ENCODE data around the gene SF1. TPM values are rescaled to one million over a fixed set of nuclear protein-coding genes. Genes with fewer than 3 reads are reported as not detected.

SF1 gene
- total and polyA plus RNA-seq, 2 of the 8 experiments (the other 6 are each of a cell fraction or from before 2014, with no cell fraction given), result 72.7 to 353 TPM

DNA sequence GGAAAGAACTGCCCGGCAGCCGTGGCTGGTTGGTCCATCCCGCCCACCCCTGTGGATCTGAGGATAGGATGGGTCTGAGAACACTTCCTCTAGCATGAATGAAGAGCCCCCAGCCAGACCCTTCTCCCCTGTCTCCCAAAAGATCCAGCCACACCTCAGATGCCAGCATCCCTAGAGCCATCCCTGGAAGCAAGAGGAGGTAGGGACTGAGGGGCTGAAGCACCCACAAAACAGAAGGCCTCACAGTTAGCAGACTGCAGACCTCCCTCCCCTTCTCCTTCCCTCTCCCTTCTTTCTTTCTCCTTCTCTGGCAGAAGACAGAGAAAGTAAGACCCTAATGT lies 57.0 kb downstream of the SF1 start:
- Histone ChIP-seq H2BK120ac (replicated peaks; ENCODE audit: low read depth, low read length) (no peak overlapping the region), H4K91ac (replicated peaks; ENCODE audit: insufficient read length, low read length) (no peak overlapping the region), H3K27me3 (replicated peaks in 1 of 4; ENCODE audit: control insufficient read depth in 3 of 4, extremely low read depth in 1 of 4, insufficient read depth in 3 of 4, low read length in 3 of 4) (peaks cover 7 to 20% (median 17%) of the 10 kb centered on the region in 4 experiments), H3K23ac (ENCODE audit: insufficient read length) (no peak overlapping the region), H2BK15ac (ENCODE audit: low read length) (no peak overlapping the region), H3K4me1 (replicated peaks in 1 of 4; ENCODE audit: control insufficient read depth in 3 of 4, insufficient read depth in 4 of 4, low read length in 3 of 4) (peaks cover 10 to 33% (median 25%) of the 10 kb centered on the region in 4 experiments), H3K27ac (ENCODE audit: low read depth, low read length) (no peak overlapping the region), H3K79me1 (ENCODE audit: low read depth, low read length) (peaks cover 4% of the 10 kb centered on the region; the same call in 1 of the 2 replicates), H3K4me2 (ENCODE audit: insufficient read depth in 1 of 2, low read depth in 2 of 2, low read length in 2 of 2) (no peak overlapping the region), H2BK20ac (ENCODE audit: low read length) (no peak overlapping the region), H4K8ac (ENCODE audit: extremely low read depth, insufficient read depth, low read length) (no peak overlapping the region), H3K9ac (replicated peaks in 1 of 4; ENCODE audit: extremely low read depth in 1 of 4, low read depth in 3 of 4, low read length in 3 of 4) (no peak overlapping the region), H2BK12ac (ENCODE audit: low read depth, low read length) (no peak overlapping the region), H3K4me3 (ENCODE audit: extremely low read depth in 1 of 4, insufficient read depth in 2 of 4, low read depth in 3 of 4, low read length in 4 of 4) (no peak overlapping the region), H3K14ac (ENCODE audit: insufficient read length) (no peak overlapping the region), H3K23me2 (ENCODE audit: low read depth, low read length) (peaks cover 8% of the 10 kb centered on the region; the same call in 1 of the 2 replicates), H3K4ac (replicated peaks; ENCODE audit: insufficient read length, low read depth, low read length) (no peak overlapping the region), H2BK5ac (ENCODE audit: low read depth, low read length) (no peak overlapping the region), H2AK5ac (ENCODE audit: low read depth, low read length) (no peak overlapping the region), H2AFZ (ENCODE audit: low read length) (no peak overlapping the region), H4K5ac (ENCODE audit: insufficient read length, low read depth, low read length) (no peak overlapping the region), H4K20me1 (replicated peaks in 1 of 2; ENCODE audit: control insufficient read depth in 1 of 2, insufficient read depth in 2 of 2, low read length in 2 of 2) (no peaks in the 10 kb centered on the region), H3K18ac (ENCODE audit: extremely low read depth, low read length) (no peak overlapping the region), H3K79me2 (ENCODE audit: control insufficient read depth in 1 of 2, insufficient read depth in 2 of 2, low read length in 2 of 2) (no peaks in the 10 kb centered on the region), H3K56ac (replicated peaks; ENCODE audit: insufficient read length, low read depth, low read length) (no peak overlapping the region), H3K36me3 (ENCODE audit: control insufficient read depth in 2 of 4, insufficient read depth in 4 of 4, low read length in 3 of 4) (no peaks in the 10 kb centered on the region), H3K9me3 (ENCODE audit: insufficient read depth in 2 of 2, low read depth in 1 of 2, low read length in 1 of 2) (no peaks in the 10 kb centered on the region)
- no peak for DNase-seq (ENCODE audit: low read depth in 1 of 2, low spot score in 2 of 2)
- CTCF ChIA-PET (ENCODE audit: partially characterized antibody), result interaction anchor here (1.4 to 2.4 kb wide), 4 partner anchors 27 to 70 kb away, joined by 4 to 18 read pairs (median 12); partner anchors contain the start of gene PYGM
- 92% methylated on average over 3 of the region's 3 CpGs; no CpG with 5 or more reads in 1 of the 2 experiments for WGBS, 2 experiments (ENCODE audit: extremely low coverage in 1 of 2, insufficient coverage in 1 of 2, insufficient read length in 1 of 2, insufficient replicate concordance in 2 of 2, low coverage in 1 of 2, low lambda C conversion rate in 2 of 2, missing lambda C conversion rate in 1 of 2)
- POLR2A ChIA-PET (ENCODE audit: partially characterized antibody), result interaction anchor here (1.4 to 1.7 kb wide), 2 partner anchors 19 to 42 kb away, joined by 5 read pairs; no protein-coding TSS in a partner anchor
- no peak for FAIRE-seq
- no peak for TF ChIP-seq ZNF274 (IDR thresholded peaks at IDR 0.05; ENCODE audit: borderline replicate concordance, extremely low read depth, low read length)
- no peak for TF ChIP-seq RBBP5 (IDR thresholded peaks at IDR 0.05; ENCODE audit: borderline replicate concordance, low read depth, low read length)
- TF ChIP-seq TEAD4 (IDR thresholded peaks at IDR 0.05; ENCODE audit: low read depth, low read length), result no peak
- TF ChIP-seq, protein P1, sequence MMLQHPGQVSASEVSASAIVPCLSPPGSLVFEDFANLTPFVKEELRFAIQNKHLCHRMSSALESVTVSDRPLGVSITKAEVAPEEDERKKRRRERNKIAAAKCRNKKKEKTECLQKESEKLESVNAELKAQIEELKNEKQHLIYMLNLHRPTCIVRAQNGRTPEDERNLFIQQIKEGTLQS (IDR thresholded peaks at IDR 0.05; ENCODE audit: insufficient read depth, low read depth, low read length), result no peak
- TF ChIP-seq BCL11A (IDR thresholded peaks at IDR 0.05; ENCODE audit: low read depth in 2 of 2, low read length in 2 of 2), result no peak
- TF ChIP-seq POLR2A (IDR thresholded peaks at IDR 0.05; ENCODE audit: control extremely low read depth in 1 of 2, low read depth in 2 of 2, low read length in 2 of 2), result no peak
- no peak for TF ChIP-seq RXRA (IDR thresholded peaks at IDR 0.05; ENCODE audit: insufficient read depth, low read depth, low read length)
- TF ChIP-seq SUZ12 (IDR thresholded peaks at IDR 0.05; ENCODE audit: low read length), result no peak
- no peak for TF ChIP-seq FOSL1 (IDR thresholded peaks at IDR 0.05; ENCODE audit: insufficient read depth, low read depth, low read length)
- TF ChIP-seq CBX5 (IDR thresholded peaks at IDR 0.05; ENCODE audit: low read depth, low read length), result no peak
- TF ChIP-seq NRF1 (IDR thresholded peaks at IDR 0.05; ENCODE audit: low read depth, low read length), result no peak
- TF ChIP-seq NANOG (IDR thresholded peaks at IDR 0.05; ENCODE audit: insufficient read depth, low read depth, low read length, poor library complexity, severe bottlenecking), result no peak
- no peak for TF ChIP-seq CHD2 (IDR thresholded peaks at IDR 0.05; ENCODE audit: low read length)
- TF ChIP-seq EZH2 (IDR thresholded peaks at IDR 0.05; ENCODE audit: low read depth, low read length, severe bottlenecking), result no peak

All from H1 (cell line).